ENCODE data around the gene CD82. TPM values are rescaled to one million over a fixed set of nuclear protein-coding genes. Genes with fewer than 3 reads are reported as not detected.

The CD82 gene
- total and polyA plus RNA-seq, 2 of the 13 experiments (the other 11 are each of a cell fraction or from before 2014, with no cell fraction given), result 0.05 TPM; not detected in 1

DNA sequence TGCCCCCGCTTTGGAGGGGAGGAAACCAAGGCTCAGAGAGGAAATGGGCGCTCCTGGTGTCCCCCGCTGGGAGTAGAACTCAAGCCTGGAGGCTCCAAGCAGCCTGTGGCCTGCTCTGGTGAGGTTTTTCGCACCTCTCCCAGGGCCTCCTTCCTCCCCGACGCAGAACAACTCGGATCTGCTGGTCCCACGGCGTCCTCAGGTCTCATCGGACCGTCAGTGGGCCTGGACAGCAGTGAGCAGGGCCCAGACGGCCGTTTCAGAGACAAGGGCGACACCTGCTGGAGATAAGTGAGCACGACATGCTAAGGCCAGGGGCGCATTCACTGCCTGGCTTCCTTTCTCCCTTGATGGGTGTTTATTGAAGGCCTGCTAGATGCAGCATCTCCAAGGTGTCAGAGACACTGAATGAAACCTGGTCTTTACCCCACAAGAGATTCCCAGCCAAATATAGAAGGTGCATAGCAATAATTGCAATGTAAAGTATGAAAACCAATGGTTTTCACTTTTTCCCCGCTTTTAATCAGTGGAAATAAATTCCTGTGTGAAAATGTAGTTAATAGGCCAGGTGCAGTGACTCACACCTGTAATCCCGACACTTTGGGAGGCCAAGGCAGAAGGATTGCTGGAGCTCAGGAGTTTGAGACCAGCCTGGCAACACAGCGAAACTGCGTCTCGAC, 26.9 kb upstream of the CD82 start:
- H3K9ac ChIP-seq (ENCODE audit: insufficient read depth, low read depth, low read length), result no peak overlapping the region
- no peak overlapping the region for H2AFZ ChIP-seq (ENCODE audit: low read length)
- DNase-seq (ENCODE audit: low spot score) (peak; percentile 48), ATAC-seq (peak; percentile 98), FAIRE-seq (peak; percentile 72)
- H3K9me3 ChIP-seq (ENCODE audit: low read length), result no peaks in the 10 kb centered on the region
- ChIA-PET POLR2A (no interaction called here), CTCF (ENCODE audit: low intra/inter-chr PET ratio, low total read pairs) (interaction anchor here (1.4 to 2.9 kb wide), 4 partner anchors 15 to 444 kb away, joined by 9 to 20 read pairs (median 14); partner anchors contain the start of gene EXT2)
- no peaks in the 10 kb centered on the region for H3K36me3 ChIP-seq (replicated peaks in 1 of 2; ENCODE audit: control insufficient read depth in 1 of 2, insufficient read depth in 2 of 2, low read length in 2 of 2)
- intact Hi-C loops (cut with micrococcal nuclease; ENCODE audit: unreplicated experiment), result loop anchor here (1.0 kb wide), 4 partner anchors 15 to 443 kb away; partner anchors contain the start of gene EXT2
- peaks cover 1 to 4% of the 10 kb centered on the region in 2 experiments; a peak in 2 of 5 replicates for H3K27me3 ChIP-seq (ENCODE audit: control insufficient read depth in 1 of 2, insufficient read depth in 2 of 2, low read length in 2 of 2)
- H3K79me2 ChIP-seq (ENCODE audit: insufficient read depth, low read length), result no peaks in the 10 kb centered on the region
- no peaks in the 10 kb centered on the region for H4K20me1 ChIP-seq (ENCODE audit: insufficient read depth, low read length)
- no peak overlapping the region for H3K27ac ChIP-seq (ENCODE audit: extremely low read length, insufficient read depth, low read length)
- no peak overlapping the region for H3K4me2 ChIP-seq (ENCODE audit: low read depth, low read length)
- H3K4me1 ChIP-seq (ENCODE audit: insufficient read depth, low read length), result no peaks in the 10 kb centered on the region
- no peak overlapping the region for H3K4me3 ChIP-seq (replicated peaks in 1 of 3; ENCODE audit: insufficient read depth in 1 of 3, low read depth in 2 of 3, low read length in 3 of 3)
- no TSS peak for BruUV-seq (replicated peaks)
- 61% methylated on average over 7 of the region's 21 CpGs for whole genome bisulfite sequencing (ENCODE audit: low lambda C conversion rate)
- in situ Hi-C loops (cut with HindIII; ENCODE audit: extremely low pct_ligation_motif_present, low pct_unique_long_range_greater_than_20kb), result loop anchor here (10.0 to 25.0 kb wide), 2 partner anchors 251 to 444 kb away; partner anchors contain the start of gene EXT2
- no peak for TF ChIP-seq ZFP90 (CRISPR knock-in tag; IDR thresholded peaks at IDR 0.05; ENCODE audit: borderline replicate concordance)
- TF ChIP-seq BRD4 (CRISPR knock-in tag; IDR thresholded peaks at IDR 0.05), result no peak
- TF ChIP-seq PLRG1 (conservative IDR thresholded peaks at IDR 0.05), result no peak
- TF ChIP-seq EP300 (IDR thresholded peaks at IDR 0.05; ENCODE audit: low read depth in 2 of 2, low read length in 2 of 2), result no peak
- TF ChIP-seq EP300 (CRISPR knock-in tag; IDR thresholded peaks at IDR 0.05; ENCODE audit: borderline replicate concordance), result no peak
- no peak for TF ChIP-seq ZFP62 (CRISPR knock-in tag; IDR thresholded peaks at IDR 0.05)
- no peak for TF ChIP-seq SIX1 (CRISPR knock-in tag; IDR thresholded peaks at IDR 0.05; ENCODE audit: borderline replicate concordance)
- TF ChIP-seq STAG1 (CRISPR knock-in tag; IDR thresholded peaks at IDR 0.05), result peak; percentile 94
- no peak for TF ChIP-seq CREB3 (CRISPR knock-in tag; IDR thresholded peaks at IDR 0.05)
- no peak for TF ChIP-seq SSRP1 (CRISPR knock-in tag; IDR thresholded peaks at IDR 0.05)
- TF ChIP-seq, protein P1, sequence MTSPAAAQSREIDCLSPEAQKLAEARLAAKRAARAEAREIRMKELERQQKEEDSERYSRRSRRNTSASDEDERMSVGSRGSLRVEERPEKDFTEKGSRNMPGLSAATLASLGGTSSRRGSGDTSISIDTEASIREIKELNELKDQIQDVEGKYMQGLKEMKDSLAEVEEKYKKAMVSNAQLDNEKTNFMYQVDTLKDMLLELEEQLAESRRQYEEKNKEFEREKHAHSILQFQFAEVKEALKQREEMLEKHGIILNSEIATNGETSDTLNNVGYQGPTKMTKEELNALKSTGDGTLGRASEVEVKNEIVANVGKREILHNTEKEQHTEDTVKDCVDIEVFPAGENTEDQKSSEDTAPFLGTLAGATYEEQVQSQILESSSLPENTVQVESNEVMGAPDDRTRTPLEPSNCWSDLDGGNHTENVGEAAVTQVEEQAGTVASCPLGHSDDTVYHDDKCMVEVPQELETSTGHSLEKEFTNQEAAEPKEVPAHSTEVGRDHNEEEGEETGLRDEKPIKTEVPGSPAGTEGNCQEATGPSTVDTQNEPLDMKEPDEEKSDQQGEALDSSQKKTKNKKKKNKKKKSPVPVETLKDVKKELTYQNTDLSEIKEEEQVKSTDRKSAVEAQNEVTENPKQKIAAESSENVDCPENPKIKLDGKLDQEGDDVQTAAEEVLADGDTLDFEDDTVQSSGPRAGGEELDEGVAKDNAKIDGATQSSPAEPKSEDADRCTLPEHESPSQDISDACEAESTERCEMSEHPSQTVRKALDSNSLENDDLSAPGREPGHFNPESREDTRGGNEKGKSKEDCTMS (CRISPR knock-in tag; conservative IDR thresholded peaks at IDR 0.05), result no peak
- TF ChIP-seq SP2 (CRISPR knock-in tag; IDR thresholded peaks at IDR 0.05), result no peak
- TF ChIP-seq, protein P2, sequence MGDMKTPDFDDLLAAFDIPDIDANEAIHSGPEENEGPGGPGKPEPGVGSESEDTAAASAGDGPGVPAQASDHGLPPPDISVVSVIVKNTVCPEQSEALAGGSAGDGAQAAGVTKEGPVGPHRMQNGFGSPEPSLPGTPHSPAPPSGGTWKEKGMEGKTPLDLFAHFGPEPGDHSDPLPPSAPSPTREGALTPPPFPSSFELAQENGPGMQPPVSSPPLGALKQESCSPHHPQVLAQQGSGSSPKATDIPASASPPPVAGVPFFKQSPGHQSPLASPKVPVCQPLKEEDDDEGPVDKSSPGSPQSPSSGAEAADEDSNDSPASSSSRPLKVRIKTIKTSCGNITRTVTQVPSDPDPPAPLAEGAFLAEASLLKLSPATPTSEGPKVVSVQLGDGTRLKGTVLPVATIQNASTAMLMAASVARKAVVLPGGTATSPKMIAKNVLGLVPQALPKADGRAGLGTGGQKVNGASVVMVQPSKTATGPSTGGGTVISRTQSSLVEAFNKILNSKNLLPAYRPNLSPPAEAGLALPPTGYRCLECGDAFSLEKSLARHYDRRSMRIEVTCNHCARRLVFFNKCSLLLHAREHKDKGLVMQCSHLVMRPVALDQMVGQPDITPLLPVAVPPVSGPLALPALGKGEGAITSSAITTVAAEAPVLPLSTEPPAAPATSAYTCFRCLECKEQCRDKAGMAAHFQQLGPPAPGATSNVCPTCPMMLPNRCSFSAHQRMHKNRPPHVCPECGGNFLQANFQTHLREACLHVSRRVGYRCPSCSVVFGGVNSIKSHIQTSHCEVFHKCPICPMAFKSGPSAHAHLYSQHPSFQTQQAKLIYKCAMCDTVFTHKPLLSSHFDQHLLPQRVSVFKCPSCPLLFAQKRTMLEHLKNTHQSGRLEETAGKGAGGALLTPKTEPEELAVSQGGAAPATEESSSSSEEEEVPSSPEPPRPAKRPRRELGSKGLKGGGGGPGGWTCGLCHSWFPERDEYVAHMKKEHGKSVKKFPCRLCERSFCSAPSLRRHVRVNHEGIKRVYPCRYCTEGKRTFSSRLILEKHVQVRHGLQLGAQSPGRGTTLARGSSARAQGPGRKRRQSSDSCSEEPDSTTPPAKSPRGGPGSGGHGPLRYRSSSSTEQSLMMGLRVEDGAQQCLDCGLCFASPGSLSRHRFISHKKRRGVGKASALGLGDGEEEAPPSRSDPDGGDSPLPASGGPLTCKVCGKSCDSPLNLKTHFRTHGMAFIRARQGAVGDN (CRISPR knock-in tag; IDR thresholded peaks at IDR 0.05), result peak; percentile 28; the same call in 1 of the 2 replicates
- TF ChIP-seq ZNF256 (CRISPR knock-in tag; conservative IDR thresholded peaks at IDR 0.05), result no peak
- TF ChIP-seq KLF15 (CRISPR knock-in tag; IDR thresholded peaks at IDR 0.05; ENCODE audit: borderline replicate concordance), result no peak
- TF ChIP-seq GABPB1 (CRISPR knock-in tag; IDR thresholded peaks at IDR 0.05), result 0 out of 2 replicates have a peak, but pooled peaks have one; percentile 16
- TF ChIP-seq ZSCAN22 (CRISPR knock-in tag; IDR thresholded peaks at IDR 0.05), result no peak
- TF ChIP-seq SALL2 (CRISPR knock-in tag; IDR thresholded peaks at IDR 0.05), result no peak
